GM19025 (cell line): ENCODE measurements around the gene PDIA5.

Experiments used
- ATAC-seq: cut with Tn5 transposase; IDR thresholded peaks from one replicate; pipeline ENCODE4 v1.9.1; 2021; ENCODE audit warnings: mild to moderate bottlenecking, low read depth, moderate library complexity; ENCODE audit not compliant: unreplicated experiment

PDIA5 gene

GRCh38 chr3:123066896-123067688 is at the start of gene PDIA5:
TSS of gene PDIA5 (plus strand) at chr3:123067025. CDS start at chr3:123067165, 140 bp downstream.
- ATAC-seq: peak; percentile 77

- ATAC-seq: no peak
These were observed 48.1 kb upstream of the PDIA5 start for GRCh38 chr3:123018683-123019082.

GRCh38 chr3:123019161-123019560 is 47.7 kb upstream of the PDIA5 start:
- ATAC-seq: no peak

DNA sequence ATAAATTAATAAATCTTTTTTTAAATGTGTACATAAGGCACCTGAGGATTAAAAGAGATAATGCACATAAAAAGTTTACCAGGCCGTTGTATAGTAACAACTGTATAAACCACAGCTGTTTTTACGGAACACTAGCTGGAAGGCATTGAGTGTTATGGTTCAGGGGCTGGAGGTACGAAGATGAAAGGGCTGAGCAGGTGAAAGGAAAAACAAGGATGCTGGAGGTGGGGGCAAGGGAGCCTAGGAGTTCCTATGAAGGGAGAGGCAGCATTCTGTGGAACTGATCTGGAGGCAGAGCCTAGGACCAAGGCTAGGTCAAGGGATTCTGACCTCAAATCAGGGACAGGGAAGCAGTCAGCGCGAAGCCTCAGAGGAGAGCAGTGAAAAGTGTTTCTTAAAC is 47.2 kb upstream of the PDIA5 start:
- ATAC-seq: no peak

DNA sequence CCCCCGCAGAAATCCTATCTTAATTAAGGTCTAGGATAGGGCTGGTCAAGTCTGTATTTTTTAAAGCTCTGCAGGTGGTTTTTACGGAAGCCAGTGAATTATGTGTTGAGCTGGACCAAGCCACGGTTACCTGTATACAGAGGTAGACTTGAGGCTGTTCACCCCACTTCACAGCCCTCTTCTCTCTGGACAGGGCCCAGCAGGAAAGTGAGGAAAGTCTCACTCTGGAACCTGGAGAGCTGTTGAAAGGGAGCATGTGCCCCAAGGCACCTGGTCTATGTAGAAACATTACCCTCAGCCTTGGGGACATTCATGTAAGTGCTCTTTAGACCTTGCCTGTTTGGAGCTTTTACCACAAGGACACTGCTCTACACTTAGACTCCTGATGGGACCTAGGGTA is 46.1 kb upstream of the PDIA5 start:
- no peak for ATAC-seq

DNA sequence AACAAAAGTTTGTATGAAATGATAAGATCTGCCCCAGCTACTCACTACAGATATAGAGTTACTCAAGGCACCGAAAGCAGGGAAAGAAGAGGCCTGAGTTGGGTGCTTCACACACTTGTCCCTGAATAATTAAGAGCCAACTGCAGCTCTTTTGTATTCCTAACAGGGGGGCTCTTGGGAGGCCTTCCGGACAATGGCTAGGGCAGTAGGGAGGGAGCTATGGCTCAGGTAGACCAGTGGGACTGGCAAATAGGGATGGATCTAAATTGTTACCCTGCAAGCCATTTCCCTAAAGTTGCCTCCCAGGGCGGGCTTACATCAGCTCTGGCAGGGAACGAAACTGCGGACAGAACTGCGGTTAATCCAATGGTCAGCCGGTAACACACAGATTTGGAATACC is 45.4 kb upstream of the PDIA5 start:
- ATAC-seq: no peak

DNA sequence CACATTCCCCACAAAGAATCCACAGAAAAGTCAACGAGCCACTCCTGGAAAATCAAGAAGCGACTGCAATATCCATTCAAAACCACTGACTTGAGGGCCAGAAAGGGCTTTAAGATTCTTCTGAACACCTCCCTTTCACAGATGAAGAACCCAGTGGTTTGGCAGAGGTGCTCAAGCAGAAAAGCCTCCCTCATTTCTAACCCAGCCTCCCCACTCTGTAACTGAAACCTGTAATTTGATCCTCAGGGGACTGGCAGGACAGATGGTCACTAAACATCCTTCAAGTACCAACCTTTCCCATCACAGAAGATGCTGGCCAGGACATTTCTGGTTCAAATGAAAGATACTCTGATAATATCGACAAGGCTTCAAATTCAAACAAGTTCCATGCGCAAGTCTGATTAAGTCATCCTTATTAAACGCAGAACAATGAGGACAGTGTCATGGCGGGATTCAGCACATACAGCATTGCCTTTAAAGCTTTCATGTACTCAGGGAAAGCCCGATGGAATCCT is 44.8 kb upstream of the PDIA5 start:
- ATAC-seq: no peak

GRCh38 chr3:123024056-123024455 is 42.8 kb upstream of the PDIA5 start:
- ATAC-seq: no peak

DNA sequence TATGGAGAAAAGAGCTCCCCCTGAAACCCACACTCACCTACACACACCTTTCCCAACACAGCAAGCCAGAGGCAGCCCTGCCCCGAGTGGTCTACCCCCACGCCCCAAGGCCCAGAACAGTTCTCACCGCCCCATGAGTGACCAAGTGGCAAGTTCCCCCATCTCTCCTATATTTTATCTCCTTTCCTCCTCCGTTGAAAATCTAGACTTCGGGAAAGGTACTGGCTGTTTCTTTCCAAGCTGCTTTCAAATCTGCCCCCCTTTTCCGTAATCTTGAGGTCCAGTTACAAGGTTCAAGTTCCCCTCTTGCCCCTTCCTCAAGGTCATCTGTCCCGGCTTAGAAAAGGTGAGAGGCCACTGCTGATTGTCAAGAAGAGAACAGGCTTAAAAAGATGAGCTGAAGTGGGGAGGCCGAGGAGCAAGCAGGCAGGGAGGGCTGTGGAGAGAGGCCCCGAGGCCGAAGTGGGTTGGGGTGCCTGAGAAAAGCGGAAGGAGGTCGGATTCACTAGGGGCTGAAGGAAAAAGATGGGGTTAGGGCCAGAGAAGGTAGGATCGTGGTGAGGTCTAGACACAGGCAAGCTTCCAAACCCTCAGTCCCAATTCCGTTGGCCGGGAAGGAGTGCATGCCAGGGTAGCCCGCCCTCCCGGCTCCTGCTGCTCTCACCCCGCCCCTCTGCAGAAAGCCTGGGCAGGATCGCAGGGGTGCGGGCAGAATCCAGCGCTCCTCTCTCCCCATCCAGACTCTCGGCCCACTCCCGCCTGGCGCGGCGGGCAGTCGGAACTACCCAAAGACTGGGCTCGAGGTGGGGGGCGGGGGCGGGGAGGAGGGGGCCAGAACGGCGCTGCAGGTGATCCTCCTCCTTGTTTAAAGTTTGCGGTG is 40.9 kb upstream of the PDIA5 start:
- ATAC-seq: no peak

DNA sequence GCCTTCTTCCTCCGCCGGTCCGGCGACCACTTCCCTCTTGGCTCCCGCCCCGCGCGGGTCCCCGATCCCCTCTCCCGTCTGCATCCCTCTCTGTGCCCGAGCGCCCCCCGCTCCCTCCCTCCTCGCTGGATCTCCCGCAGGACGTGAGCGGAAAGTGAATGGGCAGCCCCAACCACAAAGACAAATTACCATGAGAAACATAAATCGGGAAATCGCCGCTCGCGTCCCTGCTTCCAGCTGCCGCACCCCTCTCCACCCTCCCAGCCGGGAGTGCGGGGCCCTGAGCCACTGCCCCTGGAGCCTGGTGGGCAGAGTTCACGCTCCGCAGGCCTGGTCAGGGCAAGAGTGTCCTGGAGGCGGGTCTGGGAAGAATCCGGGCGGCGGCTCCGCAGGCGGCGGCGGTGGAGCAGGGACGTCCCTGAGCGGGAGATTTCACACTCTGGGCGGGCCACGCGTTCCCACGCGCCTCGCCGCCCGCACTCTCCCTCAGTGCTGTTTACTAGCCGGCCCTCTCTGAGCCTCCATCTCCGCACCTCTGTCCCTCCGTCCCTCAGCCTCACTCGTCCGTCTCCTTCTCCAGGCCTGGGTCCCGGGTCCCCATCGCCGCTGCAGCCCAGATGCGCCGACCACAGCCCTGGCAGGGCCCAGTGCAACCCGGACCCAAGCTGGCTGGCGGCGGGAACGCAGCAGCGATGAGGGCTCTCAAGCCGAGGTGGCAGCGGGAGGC is 40.1 kb upstream of the PDIA5 start:
- ATAC-seq: no peak

DNA sequence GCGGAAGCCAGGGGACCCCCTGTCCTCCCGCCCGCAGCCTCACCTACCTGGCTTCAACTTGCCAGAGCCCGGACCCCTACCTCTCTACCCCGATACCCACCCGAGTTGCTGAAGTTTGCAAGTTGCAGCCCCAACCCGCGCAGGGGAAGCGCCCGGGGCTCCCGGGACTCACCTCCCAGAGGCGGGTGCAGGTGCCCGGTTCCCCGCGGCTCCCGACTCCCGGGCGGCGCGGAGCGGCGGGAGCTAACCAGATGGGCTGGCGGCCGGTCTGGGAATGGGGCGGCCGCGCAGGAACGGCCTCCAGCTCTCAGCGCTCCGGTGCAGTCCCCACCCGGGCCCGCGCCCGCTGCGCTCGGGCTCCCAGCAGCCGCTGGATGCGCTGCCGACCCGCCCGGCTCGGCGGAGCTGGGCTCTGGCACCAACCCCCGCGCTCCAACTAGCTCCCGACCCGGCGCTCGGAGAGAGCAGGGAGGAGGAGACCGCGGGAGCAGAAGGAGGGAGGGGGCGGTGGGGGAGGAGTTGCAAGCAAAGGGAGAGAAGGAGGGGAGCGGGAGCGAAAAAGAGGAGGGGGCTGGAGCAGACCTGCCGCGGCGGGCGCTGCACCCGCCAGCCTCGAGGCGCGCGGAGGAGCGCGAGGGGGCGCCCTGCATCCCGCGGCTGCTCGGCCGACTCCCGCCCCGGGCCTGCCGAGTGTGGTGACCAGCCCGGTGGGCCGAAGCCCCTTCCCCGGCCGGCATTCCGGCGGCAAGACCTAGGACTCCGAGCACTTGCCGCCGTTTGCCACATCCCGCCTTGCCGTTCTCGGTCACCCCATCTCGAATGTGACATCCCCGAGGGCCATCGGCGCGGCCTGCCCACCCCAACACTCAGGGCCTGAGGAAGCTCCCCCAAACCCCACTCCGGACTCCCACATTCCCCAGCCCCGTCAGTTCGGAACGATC is 39.3 kb upstream of the PDIA5 start, which contains the start of gene SEMA5B:
Gene SEMA5B, minus strand, starts transcription at position 472 of the 941 bp plus-strand sequence. CDS start 66,500 bp downstream, outside the sequence.
- ATAC-seq: no peak

DNA sequence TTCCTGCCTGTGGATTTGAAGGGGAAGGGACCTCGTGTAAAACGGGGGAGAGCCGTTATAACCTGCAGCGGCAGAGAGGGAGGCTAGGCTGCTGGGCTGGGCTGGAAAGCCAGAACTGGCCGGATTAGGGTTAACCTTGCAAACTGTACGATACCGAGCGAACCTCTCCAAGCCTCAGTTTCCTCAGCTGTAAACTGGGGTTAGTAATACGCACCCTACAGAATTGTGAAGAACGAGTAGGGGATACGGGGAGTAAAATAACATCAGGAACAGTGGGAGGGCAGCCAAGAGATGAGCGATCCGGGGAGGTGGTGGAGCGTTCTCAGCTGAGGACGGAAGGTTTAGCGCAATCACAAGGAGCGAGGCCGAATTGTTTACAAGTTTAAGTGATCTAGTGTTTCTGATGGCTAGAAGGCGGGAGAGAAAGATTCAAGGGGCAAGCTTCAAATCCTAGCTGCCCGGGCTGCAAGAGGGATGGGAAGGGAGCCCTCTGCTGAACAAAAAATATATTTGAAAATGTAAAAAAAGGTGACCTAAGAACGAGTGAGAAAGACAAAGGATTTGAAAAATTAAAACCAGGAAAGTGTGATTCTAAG is 38.5 kb upstream of the PDIA5 start:
- ATAC-seq: no peak

DNA sequence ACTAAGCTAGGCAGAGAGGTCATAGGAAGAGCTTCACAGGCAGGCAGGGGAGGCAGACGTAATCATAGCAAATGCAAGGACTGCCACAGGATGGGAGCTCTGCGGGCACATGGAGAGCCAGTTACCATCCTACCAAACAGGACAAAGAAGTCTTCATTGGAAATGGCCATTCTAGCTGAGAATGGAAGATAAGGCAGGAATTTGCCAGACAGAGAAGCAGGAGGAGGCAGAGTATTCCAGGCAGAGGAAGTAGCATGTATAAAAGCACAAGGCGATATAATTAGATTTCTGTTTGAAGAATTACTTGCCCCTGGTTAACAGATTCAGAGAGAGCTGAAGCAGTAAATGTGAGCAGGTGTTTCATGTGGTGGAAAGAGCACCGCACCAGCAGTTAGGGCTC is 35.8 kb upstream of the PDIA5 start:
- ATAC-seq: no peak

- no peak for ATAC-seq
These were observed 34.8 kb upstream of the PDIA5 start for GRCh38 chr3:123032057-123032456.

DNA sequence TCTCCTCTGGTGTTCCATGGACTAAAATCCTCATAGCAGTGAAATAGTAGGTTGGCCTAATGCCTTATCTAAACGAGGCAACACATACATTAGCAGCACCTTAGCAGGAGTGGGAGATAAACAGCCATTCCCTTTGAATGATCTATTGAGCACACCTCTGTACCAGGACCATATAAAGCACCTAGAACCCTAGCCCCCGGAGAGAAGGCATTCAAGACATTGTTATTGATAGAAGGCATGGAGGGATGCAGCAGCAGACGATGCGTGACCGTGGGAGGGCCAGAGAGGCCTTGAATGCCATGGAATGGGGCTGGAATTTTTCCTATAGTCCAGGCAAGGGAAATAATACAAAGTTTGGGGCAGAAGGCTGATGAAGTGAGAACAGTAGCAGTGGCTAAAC is 32.7 kb upstream of the PDIA5 start:
- no peak for ATAC-seq

GRCh38 chr3:123034996-123035395 is 31.8 kb upstream of the PDIA5 start:
- ATAC-seq: no peak

DNA sequence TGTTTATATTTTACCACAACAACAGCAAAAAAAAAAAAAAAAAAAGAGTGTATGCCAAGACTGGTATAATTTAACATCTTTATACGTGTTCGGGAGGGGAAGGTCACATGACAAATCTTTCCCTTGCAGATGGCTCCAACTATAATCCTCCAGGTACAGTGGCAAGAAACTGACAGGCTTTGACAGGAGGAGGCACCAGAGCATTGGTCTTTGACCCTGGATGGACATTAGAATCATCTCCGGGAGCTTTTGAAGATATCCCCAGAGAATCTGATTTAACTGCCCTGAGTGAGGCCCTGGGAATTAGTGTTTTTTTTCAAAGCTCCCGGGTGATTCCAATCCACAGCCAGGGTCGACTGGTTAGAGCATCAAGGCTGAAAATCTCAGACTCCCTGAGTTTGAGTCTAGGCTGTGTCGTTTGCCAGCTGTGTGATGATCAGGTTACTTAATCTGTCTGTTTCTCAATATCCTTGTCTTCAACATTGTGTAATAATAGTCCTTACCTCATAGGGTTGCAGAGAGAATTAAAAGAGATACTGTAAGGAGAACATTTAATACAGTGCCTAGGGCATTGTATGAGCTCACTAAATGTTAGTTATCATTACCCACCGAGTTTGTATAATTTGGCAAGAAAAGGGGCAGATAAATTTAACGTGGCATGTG is 30.3 kb upstream of the PDIA5 start:
- no peak for ATAC-seq

GRCh38 chr3:123037015-123037375 is 29.8 kb upstream of the PDIA5 start:
- ATAC-seq: no peak

GRCh38 chr3:123038751-123039150 is 28.1 kb upstream of the PDIA5 start:
- no peak for ATAC-seq
